GM21825 (cell line): Measurements from ENCODE around the gene GPR37L1.
"Not testable (repeated sequence)": the region's sequence is repeated elsewhere in the genome, so short reads cannot be mapped to it uniquely, and the experiment has no call there.

ENCODE experiments used
- ATAC-seq: cut with Tn5 transposase; IDR thresholded peaks from one replicate; pipeline ENCODE4 v1.9.1; 2021; ENCODE audit warnings: mild to moderate bottlenecking, moderate library complexity; ENCODE audit not compliant: unreplicated experiment

The GPR37L1 gene

DNA sequence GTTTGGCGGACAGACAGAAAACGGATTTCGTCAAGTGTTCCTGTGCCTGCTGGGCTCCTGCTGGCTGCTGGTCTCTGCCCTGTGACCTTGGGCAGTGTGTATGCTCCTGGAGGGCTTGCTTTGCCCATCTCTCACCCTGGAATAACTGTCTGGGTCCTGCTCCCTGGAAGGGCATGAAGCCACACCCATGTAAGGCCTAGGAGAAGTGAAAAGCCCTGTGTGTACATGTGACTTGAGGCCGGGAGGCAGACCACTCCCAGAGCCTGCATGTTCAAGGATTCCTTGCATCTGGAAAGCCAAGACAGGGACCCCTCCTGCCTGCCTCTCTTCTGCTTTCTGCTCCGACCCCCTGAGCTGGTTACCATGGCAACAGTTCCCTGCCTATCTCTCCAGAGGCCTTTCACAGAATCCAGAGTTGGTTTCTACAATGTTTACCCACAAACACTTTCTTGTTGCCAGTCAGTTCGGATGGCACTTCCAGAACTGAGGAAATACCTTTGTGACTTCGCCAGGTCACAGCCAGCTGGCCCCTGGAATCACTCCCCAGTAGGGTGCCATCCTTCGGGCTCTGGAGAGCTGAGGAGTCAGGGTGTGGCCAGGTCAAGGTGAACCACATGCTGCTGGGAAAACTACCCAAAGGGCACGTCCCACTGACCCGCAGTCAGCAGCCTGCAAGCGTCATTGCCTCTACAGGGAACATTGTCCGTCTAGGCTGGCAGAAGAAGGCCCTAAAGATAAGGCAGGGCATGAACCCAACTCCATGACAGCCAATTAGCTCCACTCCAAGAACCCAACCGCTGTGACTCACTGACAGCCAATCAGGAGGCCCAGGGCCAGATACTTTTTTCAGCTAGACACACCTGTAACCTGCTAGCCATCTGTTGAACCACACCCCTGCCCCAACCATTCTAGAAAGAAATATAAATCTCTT lies 14.7 kb upstream of the GPR37L1 start:
- no peak for ATAC-seq

DNA sequence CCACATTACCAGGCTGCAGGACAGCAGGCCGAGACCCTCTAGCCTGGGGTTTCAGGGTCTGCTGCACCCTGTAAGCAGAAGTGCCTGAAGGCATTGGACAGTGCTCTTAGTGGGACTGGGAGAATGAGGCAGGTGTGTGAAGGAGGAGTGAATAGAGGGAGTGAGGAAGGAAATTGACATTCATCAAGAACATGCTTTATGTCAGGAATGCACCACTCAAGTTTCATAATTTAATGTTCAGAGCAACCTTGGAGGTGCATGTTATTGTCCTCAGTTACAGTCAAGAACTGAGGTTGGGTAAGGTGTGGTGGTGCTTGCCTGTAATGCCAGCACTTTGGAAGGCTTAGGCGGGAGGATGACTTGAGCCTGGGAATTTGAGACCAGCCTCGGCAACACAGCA lies 11.7 kb upstream of the GPR37L1 start:
- no peak for ATAC-seq

DNA sequence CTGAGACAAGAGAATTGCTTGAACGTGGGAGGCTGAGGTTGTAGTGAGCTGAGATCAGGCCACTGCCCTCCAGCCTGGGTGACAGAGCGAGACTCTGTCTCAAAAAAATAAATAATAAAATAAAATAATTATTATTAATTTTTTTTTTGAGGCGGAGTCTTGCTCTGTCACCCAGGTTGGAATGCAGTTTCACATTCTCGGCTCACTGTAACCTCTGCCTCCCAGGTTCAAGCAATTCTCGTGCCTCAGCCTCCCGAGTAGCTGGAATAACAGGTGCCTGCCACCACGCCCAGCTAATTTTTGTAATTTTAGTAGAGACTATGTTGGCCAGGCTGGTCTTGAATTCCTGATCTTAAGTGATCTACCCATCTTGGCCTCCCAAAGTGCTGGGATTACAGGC lies 11.1 kb upstream of the GPR37L1 start:
- ATAC-seq, result not testable (repeated sequence)

DNA sequence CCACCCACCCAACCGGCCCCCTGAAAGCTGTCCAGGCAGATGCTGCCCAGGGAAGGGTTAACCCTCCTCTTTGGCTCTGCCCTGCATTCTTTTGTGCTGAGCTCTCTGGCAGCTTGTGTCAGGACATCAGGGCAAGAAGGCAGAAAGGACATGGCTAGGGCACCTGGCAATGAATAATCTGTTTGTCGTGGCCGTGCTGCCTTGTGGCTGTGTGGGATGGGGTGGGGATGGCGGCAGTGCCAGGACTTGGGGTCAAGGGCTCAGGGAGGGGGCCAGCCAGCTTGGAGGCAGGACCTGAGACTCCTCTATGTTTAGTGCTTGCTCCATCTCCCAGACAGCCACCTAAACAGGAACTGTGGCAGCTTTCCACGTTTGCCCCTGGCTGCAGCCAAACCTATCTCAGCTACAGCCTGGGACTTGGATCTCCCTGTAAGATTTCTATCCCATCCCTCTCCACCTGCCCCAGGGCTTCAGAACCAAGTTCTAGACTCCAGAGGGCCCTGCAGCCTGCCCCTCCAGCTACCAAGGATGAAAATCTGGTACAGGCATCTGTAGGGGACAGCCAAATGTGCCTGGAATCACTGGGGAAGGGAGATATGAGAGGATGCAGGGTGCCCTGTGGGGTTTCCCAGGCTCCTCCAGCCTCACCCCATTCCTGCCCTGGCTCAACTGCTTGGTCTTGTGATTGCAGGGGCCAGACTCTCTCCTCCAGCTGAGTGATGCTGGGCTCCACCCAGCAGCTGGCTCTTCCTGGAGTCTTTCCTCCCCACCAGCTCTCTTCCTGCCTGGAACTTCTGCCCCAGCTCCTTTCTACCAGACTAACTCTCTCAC lies 9.6 kb upstream of the GPR37L1 start:
- ATAC-seq, result no peak

GRCh38 chr1:202113690-202114300 lies 8.9 kb upstream of the GPR37L1 start:
- no peak for ATAC-seq

DNA sequence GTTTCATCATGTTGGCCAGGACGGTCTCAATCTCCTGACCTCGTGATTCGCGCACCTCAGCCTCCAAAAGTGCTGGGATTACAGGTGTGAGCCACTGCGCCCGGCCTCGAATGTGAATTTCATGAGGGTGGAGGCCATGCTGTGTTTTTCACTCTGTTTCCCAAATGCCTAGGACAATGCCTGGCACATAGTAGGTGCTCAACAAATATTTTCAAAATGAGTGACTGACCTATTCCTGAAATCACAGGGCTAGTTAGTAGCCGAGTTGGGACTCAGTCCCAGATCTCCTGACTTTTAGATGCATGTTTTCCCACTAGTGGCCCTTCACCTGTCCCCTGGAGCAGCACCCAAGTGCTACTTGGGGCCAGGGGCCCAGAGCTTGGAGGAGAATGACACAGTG lies 6.4 kb upstream of the GPR37L1 start:
- ATAC-seq, result no peak

- no peak for ATAC-seq
Measured at GRCh38 chr1:202117898-202118371, 4.8 kb upstream of the GPR37L1 start.

DNA sequence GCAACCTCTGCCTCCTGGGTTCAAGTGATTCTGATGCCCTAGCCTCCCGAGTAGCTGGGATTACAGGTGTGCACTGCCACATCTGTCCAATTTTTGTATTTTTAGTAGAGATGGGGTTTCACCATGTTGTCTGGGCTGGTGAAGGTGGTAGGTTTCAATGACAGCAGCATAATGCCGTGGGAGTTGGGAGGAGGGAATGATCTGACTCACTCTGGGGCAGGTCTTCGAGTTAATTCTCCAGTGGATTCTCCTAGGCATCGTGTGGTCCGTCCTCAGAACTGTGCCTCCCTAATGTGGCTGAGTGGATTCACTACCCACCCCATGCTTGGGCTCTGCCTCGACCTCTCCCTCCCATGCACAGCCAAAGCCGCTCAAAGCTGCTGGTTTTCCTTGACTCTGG lies 1.7 kb upstream of the GPR37L1 start:
- no peak for ATAC-seq

GRCh38 chr1:202123336-202123813 lies 658 bp downstream of the GPR37L1 start:
- ATAC-seq, result no peak

DNA sequence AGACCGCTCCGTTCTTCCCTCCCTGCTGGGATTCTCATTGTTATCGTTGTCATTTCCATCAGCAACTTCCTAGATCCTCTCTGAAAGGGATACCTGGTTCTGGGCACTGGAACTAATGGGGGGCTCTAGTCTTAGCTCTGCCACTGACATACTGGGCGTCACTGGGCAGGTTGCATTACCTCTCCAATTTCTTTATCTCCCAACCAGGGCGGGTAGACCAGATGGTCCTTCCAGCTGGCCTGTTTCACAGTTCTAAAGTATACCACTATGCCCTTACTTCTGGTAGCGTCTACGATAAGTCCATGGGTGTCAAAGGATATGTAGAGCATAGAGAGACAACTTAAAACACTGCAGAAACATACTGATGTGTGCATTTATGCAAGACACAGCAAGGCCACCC lies 1.4 kb downstream of the GPR37L1 start:
- ATAC-seq, result no peak

DNA sequence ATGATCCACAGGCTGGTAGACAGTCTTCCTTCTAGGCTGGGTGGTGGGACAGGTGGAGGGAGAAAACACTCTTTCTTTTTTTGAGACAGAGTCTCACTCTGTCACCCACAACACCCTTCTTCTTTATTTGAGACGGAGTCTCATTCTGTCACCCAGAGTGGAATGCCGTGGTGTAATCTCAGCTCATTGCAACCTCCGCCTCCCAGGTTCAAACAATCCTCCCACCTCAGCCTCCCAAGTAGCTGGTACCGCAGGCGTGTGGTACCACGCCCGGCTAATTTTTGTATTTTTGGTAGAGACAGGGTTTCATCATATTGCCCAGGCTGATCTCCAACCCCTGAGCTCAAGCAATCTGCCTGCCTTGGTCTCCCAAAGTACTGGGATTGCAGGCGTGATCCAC lies 2.9 kb downstream of the GPR37L1 start:
- no peak for ATAC-seq

DNA sequence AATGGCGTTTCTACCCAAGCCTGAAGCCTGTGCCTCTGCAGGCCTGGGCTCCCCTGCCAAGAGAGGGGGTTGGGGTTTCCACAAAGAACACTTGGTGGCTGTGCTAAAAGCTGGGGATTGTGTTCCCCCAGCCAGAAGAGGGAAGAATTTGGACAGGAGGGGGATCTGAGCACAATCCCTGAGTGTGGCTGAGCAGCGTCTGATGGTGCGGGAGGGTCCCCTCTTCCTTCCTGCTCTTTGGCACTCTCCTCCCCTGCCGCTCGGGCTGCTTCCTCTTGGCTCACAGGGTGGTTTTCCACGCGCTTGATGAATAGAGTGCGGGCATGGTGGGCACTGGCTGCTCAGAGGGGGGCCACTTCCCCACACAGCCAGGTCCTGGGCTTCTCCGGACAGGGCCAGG lies 3.7 kb downstream of the GPR37L1 start:
- ATAC-seq, result no peak

DNA sequence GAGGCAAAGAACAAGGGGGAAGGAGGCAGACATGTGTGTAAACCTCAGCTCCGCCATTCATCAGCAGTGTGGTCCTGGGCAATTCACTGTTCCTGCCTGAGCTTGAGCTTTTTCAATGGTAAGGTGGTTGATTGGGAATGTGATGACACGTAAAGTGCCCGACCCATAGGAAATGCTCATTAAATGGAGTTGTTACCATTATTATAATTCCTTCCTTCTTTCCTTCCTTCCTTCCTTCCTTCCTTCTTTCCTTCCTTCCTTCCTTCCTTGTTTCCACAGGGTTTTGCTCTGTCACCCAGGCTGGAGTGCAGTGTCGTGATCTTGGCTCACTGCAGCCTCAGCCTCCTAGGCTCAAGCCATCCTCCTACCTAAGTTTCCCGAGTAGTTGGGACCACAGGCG lies 4.3 kb downstream of the GPR37L1 start:
- no peak for ATAC-seq

- no peak for ATAC-seq
Measured at GRCh38 chr1:202127836-202128622, 5.3 kb downstream of the GPR37L1 start.

- no peak for ATAC-seq
Measured at GRCh38 chr1:202129453-202130296, 7.0 kb downstream of the GPR37L1 start.

DNA sequence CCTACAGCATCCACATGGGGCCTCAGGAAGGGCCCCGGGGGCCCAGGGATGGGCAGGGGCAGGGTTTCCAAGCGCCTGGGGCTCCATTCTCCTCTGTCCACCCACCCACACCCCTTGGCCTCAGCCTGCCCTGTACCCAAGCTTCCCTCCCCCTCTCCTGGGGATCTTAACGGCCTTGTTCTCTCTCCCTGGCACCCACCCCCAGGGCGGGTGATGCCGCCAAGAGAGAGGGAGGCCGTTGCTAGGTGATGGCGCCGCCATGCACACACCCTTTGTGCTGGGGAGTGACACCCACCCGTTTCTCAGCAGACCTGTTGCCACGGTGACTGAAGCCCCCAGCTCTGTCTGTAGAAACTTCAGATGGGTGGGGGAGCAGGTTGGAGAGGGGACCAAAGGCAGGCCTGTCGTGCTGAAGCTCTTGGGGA lies 7.6 kb downstream of the GPR37L1 start:
- ATAC-seq, result no peak

- no peak for ATAC-seq
Measured at GRCh38 chr1:202130816-202131522, 8.3 kb downstream of the GPR37L1 start.

GRCh38 chr1:202131956-202132821 lies 9.5 kb downstream of the GPR37L1 start:
- no peak for ATAC-seq
